Lung (tissue), 12 donors: ENCODE results near the gene CETP. TPM values are rescaled to one million over a fixed set of nuclear protein-coding genes. Genes with fewer than 3 reads are reported as not detected.

Experiments
- ATAC-seq: fragments of 200-7000 bp; cut with Tn5 transposase; one replicate; pipeline ENCODE4 v1.9.1; 2020; ENCODE audit warnings: moderate number of reproducible peaks; ENCODE audit not compliant: insufficient read depth, low FRiP score
- DNase-seq, 3 donors: peaks; one replicate each; pipeline ENCODE4 v3.0.0-alpha.2; 2013 to 2017
- H3K27ac ChIP-seq, 2 donors: one replicate each; pipeline ENCODE4 v1.5.1; 2013; ENCODE audit warnings: mild to moderate bottlenecking in 2 of 2, moderate library complexity in 2 of 2, control low read depth in 1 of 2, inconsistent platforms in 1 of 2, low read depth in 1 of 2, low read length in 1 of 2
- H3K27me3 ChIP-seq, 3 donors: one replicate each; pipeline ENCODE4 v1.5.1; 2013; ENCODE audit warnings: low read length in 2 of 3; ENCODE audit not compliant: control insufficient read depth in 3 of 3, insufficient read depth in 3 of 3
- H3K36me3 ChIP-seq, 4 donors: one replicate each; pipeline ENCODE4 v1.5.1; 2013; ENCODE audit warnings: low read length in 4 of 4, mild to moderate bottlenecking in 1 of 4, moderate library complexity in 1 of 4; ENCODE audit not compliant: control insufficient read depth in 4 of 4, insufficient read depth in 4 of 4
- H3K4me1 ChIP-seq, 5 donors: one replicate each; pipeline ENCODE4 v1.5.1; 2013; ENCODE audit warnings: low read length in 5 of 5, mild to moderate bottlenecking in 2 of 5, moderate library complexity in 1 of 5; ENCODE audit not compliant: control insufficient read depth in 5 of 5, insufficient read depth in 5 of 5
- H3K4me3 ChIP-seq: one replicate; pipeline ENCODE4 v1.5.1; 2013; ENCODE audit warnings: mild to moderate bottlenecking, control low read depth, moderate library complexity
- H3K9ac ChIP-seq, 2 donors: one replicate each; pipeline ENCODE4 v1.5.1; 2013; ENCODE audit warnings: low read length in 2 of 2, control low read depth in 1 of 2; ENCODE audit not compliant: insufficient read depth in 1 of 2
- H3K9me3 ChIP-seq, 4 donors: one replicate each; pipeline ENCODE4 v1.5.1; 2013; ENCODE audit warnings: low read length in 3 of 4, mild to moderate bottlenecking in 1 of 4, moderate library complexity in 1 of 4; ENCODE audit not compliant: control insufficient read depth in 4 of 4, insufficient read depth in 3 of 4
- CTCF ChIP-seq: IDR thresholded peaks from 2 replicates; pipeline ENCODE4 v1.5.1; 2012; ENCODE audit warnings: mild to moderate bottlenecking; ENCODE audit errors: control extremely low read depth, extremely low read depth
- WGBS, 2 donors: extraction: QIAGEN DNeasy Blood & Tissue Kit; methylation state at CpG; one replicate each; pipeline ENCODE4 v1.1.7; 2013; 5-methylcytosine and 5-hydroxymethylcytosine counted together
- polyA plus RNA-seq, 2 donors: library from polyadenylated mRNA; stranded (reverse); fragments of 200-250 nt; gene quantifications; one replicate each; pipeline ENCODE4 v1.2.1, GENCODE V29; 2013
- total RNA-seq, 2 donors: library from RNA; depleted of rRNA in 1 of 2; stranded (reverse); fragments of >200 nt in 1 of 2; gene quantifications; one replicate each; pipeline ENCODE4 v1.2.1, GENCODE V29; 2014 to 2021
- donor health status: control.
- donor health status: control.
- donor health status: Bipolar disorder and iron deficiency.
- donor health status: healthy.
- donor health status: DM: yes; HTN: yes; CAD: no.

CETP gene
- total and polyA plus RNA-seq, 4 donors = 0.71 to 8.4 (median 0.83) TPM

GRCh38 chr16:56988161-56988947 is 26.6 kb downstream of the CETP start:
- Histone ChIP-seq H3K27me3 (peaks cover 0 to 13% (median 5%) of the 10 kb centered on the region in 3 donors), H3K36me3 (no peaks in the 10 kb centered on the region), H3K9ac (no peak overlapping the region), H3K27ac (peak overlapping the region; percentile 52 to 97), H3K4me3 (peak overlapping the region; percentile 82), H3K4me1 (peaks cover 0 to 35% (median 4%) of the 10 kb centered on the region in 5 donors), H3K9me3 (no peaks in the 10 kb centered on the region)
- TF ChIP-seq CTCF = no peak
- WGBS, 2 donors = 70 to 80% methylated on average over 6 of the region's 6 CpGs
- no peak for DNase-seq
- no peak for ATAC-seq

- Histone ChIP-seq H3K9ac (peak within 1 kb of the TSS in 1 of 2 donors; percentile 77), H3K4me3 (peak within 1 kb of the TSS; percentile 82), H3K36me3 (no peaks in the 10 kb centered on the region), H3K27ac (peak within 1 kb of the TSS; percentile 52 to 97), H3K27me3 (peaks cover 0 to 15% (median 6%) of the 10 kb centered on the region in 3 donors), H3K4me1 (peaks cover 0 to 36% (median 4%) of the 10 kb centered on the region in 5 donors), H3K9me3 (no peaks in the 10 kb centered on the region)
- DNase-seq (peak; percentile 85 to 87 (median 85)), ATAC-seq (peak; percentile 90)
- TF ChIP-seq CTCF = no peak
- WGBS, 2 donors = 4% methylated on average over 63 to 64 of the region's 64 CpGs
Measured at GRCh38 chr16:56988948-56989945, 27.5 kb downstream of the CETP start, which contains the start of gene NLRC5. TSS of gene NLRC5 (plus strand) at chr16:56989557. CDS start at chr16:57020713, 31,156 bp downstream.

GRCh38 chr16:56989988-56990387 is 28.2 kb downstream of the CETP start:
- H3K27me3 ChIP-seq = peaks cover 0 to 19% (median 7%) of the 10 kb centered on the region in 3 donors
- DNase-seq (no peak), ATAC-seq (no peak)
- H3K9me3 ChIP-seq = no peaks in the 10 kb centered on the region
- H3K4me3 ChIP-seq = peak overlapping the region; percentile 82
- peaks cover 0 to 38% (median 4%) of the 10 kb centered on the region in 5 donors for H3K4me1 ChIP-seq
- peak overlapping the region in 1 of 2 donors; percentile 77 for H3K9ac ChIP-seq
- WGBS, 2 donors = 17 to 19% methylated on average over 7 of the region's 7 CpGs
- H3K27ac ChIP-seq = peak overlapping the region; percentile 52 to 97
- H3K36me3 ChIP-seq = no peaks in the 10 kb centered on the region
- TF ChIP-seq CTCF = no peak
